ENCODE results near the gene EYA2.

DNA sequence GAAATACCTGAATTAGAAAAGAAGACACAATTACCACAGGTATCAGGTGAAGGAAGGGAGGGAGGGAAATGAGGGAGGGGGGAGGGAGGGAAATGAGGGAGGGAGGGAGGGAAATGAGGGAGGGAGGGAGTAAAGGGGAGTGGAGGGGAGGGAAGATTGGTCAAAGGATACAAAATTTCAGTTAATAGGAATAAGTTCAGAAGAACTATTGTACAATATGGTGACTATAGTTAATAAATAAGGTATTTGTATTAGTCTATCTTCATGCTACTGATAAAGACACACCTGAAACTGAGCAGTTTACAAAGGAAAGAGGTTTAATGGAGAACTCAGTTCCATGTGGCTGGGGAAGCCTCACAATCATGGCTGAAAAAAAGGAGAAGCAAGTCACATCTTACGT, 185.7 kb downstream of the EYA2 start:
- TF ChIP-seq, protein P1, sequence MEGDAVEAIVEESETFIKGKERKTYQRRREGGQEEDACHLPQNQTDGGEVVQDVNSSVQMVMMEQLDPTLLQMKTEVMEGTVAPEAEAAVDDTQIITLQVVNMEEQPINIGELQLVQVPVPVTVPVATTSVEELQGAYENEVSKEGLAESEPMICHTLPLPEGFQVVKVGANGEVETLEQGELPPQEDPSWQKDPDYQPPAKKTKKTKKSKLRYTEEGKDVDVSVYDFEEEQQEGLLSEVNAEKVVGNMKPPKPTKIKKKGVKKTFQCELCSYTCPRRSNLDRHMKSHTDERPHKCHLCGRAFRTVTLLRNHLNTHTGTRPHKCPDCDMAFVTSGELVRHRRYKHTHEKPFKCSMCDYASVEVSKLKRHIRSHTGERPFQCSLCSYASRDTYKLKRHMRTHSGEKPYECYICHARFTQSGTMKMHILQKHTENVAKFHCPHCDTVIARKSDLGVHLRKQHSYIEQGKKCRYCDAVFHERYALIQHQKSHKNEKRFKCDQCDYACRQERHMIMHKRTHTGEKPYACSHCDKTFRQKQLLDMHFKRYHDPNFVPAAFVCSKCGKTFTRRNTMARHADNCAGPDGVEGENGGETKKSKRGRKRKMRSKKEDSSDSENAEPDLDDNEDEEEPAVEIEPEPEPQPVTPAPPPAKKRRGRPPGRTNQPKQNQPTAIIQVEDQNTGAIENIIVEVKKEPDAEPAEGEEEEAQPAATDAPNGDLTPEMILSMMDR (IDR thresholded peaks at IDR 0.05): no peak
- TF ChIP-seq POLR2A (IDR thresholded peaks at IDR 0.05): no peak
